Body of pancreas (tissue), 4 donors: Measurements from ENCODE around the gene CDK16. TPM values are rescaled to one million over a fixed set of nuclear protein-coding genes. Genes with fewer than 3 reads are reported as not detected.

Experiments used
- ATAC-seq: fragments of 150-250 bp; one replicate; pipeline ENCODE4 v1.9.1; 2016
- DNase-seq, 4 donors: peaks; one replicate each; pipeline ENCODE4 v3.0.0-alpha.2; 2019
- H3K27ac ChIP-seq, 4 donors: fragments of 200-600 bp; sonication (generic); 1 replicate in 3 of 4; 2 replicates in 1 of 4; pipeline versions ENCODE4 v1.5.1 to v1.6.1; 2016 to 2019; ENCODE audit warnings: mild to moderate bottlenecking in 1 of 4, mixed read lengths in 1 of 4, moderate library complexity in 1 of 4
- H3K27me3 ChIP-seq, 2 donors: fragments of 200-600 bp; sonication (generic); one replicate each; pipeline ENCODE4 v1.6.0; 2016; ENCODE audit warnings: mild to moderate bottlenecking in 1 of 2
- H3K36me3 ChIP-seq, 2 donors: fragments of 200-600 bp; sonication (generic); replicated peaks in 1 of 2; 2 replicates each; pipeline ENCODE4 v1.5.1; 2016; ENCODE audit warnings: low read depth in 2 of 2; ENCODE audit not compliant: insufficient read depth in 1 of 2
- H3K4me1 ChIP-seq: fragments of 200-600 bp; sonication (generic); one replicate; pipeline ENCODE4 v1.6.0; 2016
- H3K4me3 ChIP-seq, 2 donors: fragments of 200-600 bp; sonication (generic); 1 replicate in 1 of 2; 2 replicates in 1 of 2; pipeline ENCODE4 v1.5.1; 2016 to 2019
- H3K9me3 ChIP-seq, 3 donors: fragments of 200-600 bp; sonication (generic); 1 replicate in 2 of 3; 2 replicates in 1 of 3; pipeline ENCODE4 v1.5.1; 2016
- POLR2A ChIP-seq, 3 donors: fragments of 450-650 bp; IDR thresholded peaks; one replicate each; pipeline ENCODE4 v1.6.1; 2016; ENCODE audit warnings: antibody characterized with exemption in 3 of 3, mild to moderate bottlenecking in 2 of 3
- WGBS, 2 donors: methylation state at CpG; one replicate each; pipeline ENCODE4 v1.1.5; 2017; 5-methylcytosine and 5-hydroxymethylcytosine counted together
- intact Hi-C: fragments of 100-400 bp; cut with DNase I; formaldehyde crosslinking; loops from one replicate; pipeline ENCODE4 v1.15.1; 2023
- total RNA-seq, 2 donors: library from RNA; depleted of rRNA; stranded (reverse); fragments of >200 nt; gene quantifications; one replicate each; pipeline ENCODE4 v1.1.0, GENCODE V29; 2016
- TF ChIP-seq, protein P1 (sequence below), 7 experiments: fragments of 450-650 bp in 4 of 7; fragments of 200-600 bp in 3 of 7; sonication (generic) in 3 of 7; IDR thresholded peaks; one replicate each; pipeline ENCODE4 v1.5.1; 2016 to 2019; ENCODE audit warnings: antibody characterized with exemption in 7 of 7

Gene CDK16
- total RNA-seq, 2 donors from 2014 or later: 53.2 to 83.4 TPM

DNA sequence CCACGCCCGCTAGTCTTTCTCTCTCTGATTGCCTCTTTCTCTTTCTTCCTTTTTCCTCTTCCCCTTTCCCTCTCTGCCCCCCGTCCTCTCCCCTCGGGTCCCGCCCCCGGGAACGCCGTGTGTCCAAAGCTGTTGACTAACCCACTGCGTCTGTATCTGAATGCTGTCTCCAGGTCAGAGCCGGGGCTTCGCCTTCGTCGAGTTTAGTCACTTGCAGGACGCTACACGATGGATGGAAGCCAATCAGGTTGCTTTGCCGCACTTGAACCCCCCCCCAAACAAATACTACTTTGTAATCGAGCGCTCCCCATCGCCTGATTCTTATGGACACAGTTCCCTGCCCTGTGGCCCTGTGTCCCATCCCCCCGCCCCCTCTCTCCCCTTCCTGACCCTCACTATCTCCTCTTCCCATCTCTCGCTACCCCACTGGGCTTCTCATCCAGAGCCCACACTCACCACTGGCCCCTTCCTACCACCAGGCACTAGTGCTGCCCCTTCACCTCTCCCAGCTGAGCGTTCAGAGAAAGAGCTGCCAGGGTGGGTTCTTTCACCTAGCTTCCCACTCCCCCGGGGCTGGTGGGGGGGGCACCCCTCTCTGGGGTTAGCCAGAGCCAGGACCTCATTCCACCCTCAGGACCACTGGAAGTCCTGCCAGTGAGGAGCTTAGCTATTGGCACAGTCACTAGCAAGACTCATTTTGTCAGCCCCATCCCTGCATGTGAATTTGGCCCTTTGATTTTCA is 43.5 kb upstream of the CDK16 start:
- intact Hi-C loops: no loop called here
- DNase-seq (peak in 1 of 4 donors; percentile 5), ATAC-seq (no peak)
- no peak for TF ChIP-seq POLR2A (IDR thresholded peaks at IDR 0.05)
- TF ChIP-seq, protein P1, sequence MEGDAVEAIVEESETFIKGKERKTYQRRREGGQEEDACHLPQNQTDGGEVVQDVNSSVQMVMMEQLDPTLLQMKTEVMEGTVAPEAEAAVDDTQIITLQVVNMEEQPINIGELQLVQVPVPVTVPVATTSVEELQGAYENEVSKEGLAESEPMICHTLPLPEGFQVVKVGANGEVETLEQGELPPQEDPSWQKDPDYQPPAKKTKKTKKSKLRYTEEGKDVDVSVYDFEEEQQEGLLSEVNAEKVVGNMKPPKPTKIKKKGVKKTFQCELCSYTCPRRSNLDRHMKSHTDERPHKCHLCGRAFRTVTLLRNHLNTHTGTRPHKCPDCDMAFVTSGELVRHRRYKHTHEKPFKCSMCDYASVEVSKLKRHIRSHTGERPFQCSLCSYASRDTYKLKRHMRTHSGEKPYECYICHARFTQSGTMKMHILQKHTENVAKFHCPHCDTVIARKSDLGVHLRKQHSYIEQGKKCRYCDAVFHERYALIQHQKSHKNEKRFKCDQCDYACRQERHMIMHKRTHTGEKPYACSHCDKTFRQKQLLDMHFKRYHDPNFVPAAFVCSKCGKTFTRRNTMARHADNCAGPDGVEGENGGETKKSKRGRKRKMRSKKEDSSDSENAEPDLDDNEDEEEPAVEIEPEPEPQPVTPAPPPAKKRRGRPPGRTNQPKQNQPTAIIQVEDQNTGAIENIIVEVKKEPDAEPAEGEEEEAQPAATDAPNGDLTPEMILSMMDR (IDR thresholded peaks at IDR 0.05): no peak
- Histone ChIP-seq H3K36me3 (peaks cover 0 to 5% of the 10 kb centered on the region in 2 donors), H3K4me1 (no peaks in the 10 kb centered on the region), H3K4me3 (no peak overlapping the region), H3K27ac (no peak overlapping the region), H3K27me3 (no peaks in the 10 kb centered on the region), H3K9me3 (no peaks in the 10 kb centered on the region)
- 89 to 90% methylated on average over 2 to 20 of the region's 23 CpGs for WGBS, 2 donors

DNA sequence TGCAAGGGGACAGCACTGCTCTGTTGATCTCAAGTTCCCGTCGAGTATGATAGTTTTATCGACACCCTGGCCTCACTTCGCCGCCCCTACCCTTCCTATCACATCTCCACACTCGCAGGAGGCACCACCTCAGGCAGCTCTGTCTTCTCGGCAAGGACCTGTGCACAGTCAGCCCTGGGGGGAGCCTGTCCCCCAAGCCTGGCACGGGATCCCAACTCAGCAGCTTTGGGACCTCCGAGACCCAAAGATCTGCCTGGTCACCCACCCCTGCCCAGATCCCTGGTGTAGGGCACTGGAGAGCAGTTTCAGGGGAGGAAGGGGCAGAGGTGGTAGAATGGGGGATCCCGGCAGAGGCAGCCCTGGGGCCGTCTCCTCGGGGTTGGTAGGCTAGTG is 42.9 kb upstream of the CDK16 start:
- Histone ChIP-seq H3K27ac (no peak overlapping the region), H3K4me1 (no peaks in the 10 kb centered on the region), H3K4me3 (no peak overlapping the region), H3K9me3 (no peaks in the 10 kb centered on the region), H3K27me3 (no peaks in the 10 kb centered on the region), H3K36me3 (peaks cover 0 to 5% of the 10 kb centered on the region in 2 donors)
- intact Hi-C loops: no loop called here
- ATAC-seq (no peak), DNase-seq (no peak)
- TF ChIP-seq, protein P1 (IDR thresholded peaks at IDR 0.05): no peak
- no peak for TF ChIP-seq POLR2A (IDR thresholded peaks at IDR 0.05)
- 75 to 100% methylated on average over 5 of the region's 12 CpGs for WGBS, 2 donors

DNA sequence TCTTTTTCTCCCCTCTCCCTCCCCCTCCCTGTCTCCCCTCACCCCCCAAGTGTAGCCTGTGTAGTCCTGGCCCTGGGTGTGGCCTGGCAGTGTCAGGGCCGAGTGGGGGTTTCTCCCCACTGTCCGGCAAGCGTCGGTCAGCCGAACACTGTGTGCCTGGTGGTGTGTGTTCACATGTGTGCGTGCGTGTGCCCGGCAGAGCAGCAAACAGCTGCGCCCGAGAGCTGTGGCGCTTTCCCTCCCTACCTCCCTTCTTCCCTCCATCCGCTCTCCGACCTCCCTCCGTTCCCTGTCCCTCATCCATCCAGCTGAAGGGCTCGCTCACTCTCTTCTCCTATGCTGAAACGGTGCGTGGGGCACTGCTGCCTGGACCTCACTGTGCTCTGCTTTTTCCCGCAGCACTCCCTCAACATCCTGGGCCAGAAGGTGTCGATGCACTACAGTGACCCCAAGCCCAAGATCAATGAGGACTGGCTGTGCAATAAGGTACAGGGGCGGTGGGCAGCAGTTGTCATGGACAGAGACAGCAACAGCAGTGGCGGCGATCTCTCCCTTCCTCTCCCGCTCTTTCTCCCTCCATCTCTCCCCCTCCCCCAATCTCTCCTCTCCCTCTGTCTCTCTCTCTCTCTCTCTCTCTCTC is 42.3 kb upstream of the CDK16 start:
- no peak for TF ChIP-seq POLR2A (IDR thresholded peaks at IDR 0.05)
- TF ChIP-seq, protein P1 (IDR thresholded peaks at IDR 0.05): no peak

DNA sequence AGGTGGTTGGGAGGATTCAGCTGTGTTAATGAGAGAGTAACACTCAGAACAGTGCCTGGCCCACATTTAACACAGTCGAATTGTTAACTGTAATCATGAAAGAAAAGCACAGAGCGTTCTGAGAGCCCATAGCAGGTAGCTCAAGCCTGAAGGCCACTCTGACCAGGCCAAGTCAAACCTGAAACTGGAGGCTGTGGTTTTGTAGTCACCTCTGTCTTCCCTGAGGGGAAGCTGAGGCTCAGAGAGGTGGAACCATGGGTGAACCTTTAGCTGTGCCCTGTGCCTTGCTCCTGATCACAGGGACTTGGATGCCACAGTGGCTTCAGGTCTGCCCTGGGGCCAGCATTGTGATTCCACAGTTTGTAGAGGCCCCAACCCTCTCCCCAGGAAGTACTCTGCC is 41.4 kb upstream of the CDK16 start:
- TF ChIP-seq, protein P1 (IDR thresholded peaks at IDR 0.05): no peak
- no peak for TF ChIP-seq POLR2A (IDR thresholded peaks at IDR 0.05)
- 87% methylated on average over 2 of the region's 2 CpGs; no CpG with 5 or more reads in 1 of the 2 donors for WGBS, 2 donors
- Histone ChIP-seq H3K9me3 (no peaks in the 10 kb centered on the region), H3K4me1 (no peaks in the 10 kb centered on the region), H3K27ac (no peak overlapping the region), H3K36me3 (peaks cover 0 to 6% of the 10 kb centered on the region in 2 donors), H3K4me3 (no peak overlapping the region), H3K27me3 (no peaks in the 10 kb centered on the region)
- intact Hi-C loops: no loop called here
- DNase-seq (no peak), ATAC-seq (no peak)

More for the DNA sequence above, 42.3 kb upstream of the CDK16 start:
- DNase-seq: no peak
- Histone ChIP-seq H3K4me3 (no peak overlapping the region), H3K27ac (no peak overlapping the region), H3K4me1 (no peaks in the 10 kb centered on the region), H3K27me3 (no peaks in the 10 kb centered on the region), H3K9me3 (no peaks in the 10 kb centered on the region), H3K36me3 (peaks cover 0 to 5% of the 10 kb centered on the region in 2 donors)
- WGBS, 2 donors: 95 to 100% methylated on average over 3 to 11 of the region's 23 CpGs
- intact Hi-C loops: no loop called here
- ATAC-seq: no peak
